PC-3 (cell line): Measurements from ENCODE around the gene OR1F1. TPM values are rescaled to one million over a fixed set of nuclear protein-coding genes. Genes with fewer than 3 reads are reported as not detected.

Experiments
- ATAC-seq: fragments of 200-7000 bp; cut with Tn5 transposase; 2 replicates; pipeline ENCODE4 v1.9.1; 2020; ENCODE audit warnings: mild to moderate bottlenecking, moderate library complexity
- BruUV-seq: library from RNA; stranded (reverse); fragments of 400-500 nt; replicated peaks from 2 replicates; lab custom pipeline; 2021; lab: Mats Ljungman, UMichigan
- CTCF ChIA-PET: fragments of 300-600 bp; sonication (Branson Sonifier 250); formaldehyde crosslinking; loops from one replicate; lab custom pipeline; 2022; ENCODE audit warnings: antibody characterized with exemption; lab: Charles Lee
- POLR2A ChIA-PET: fragments of 300-600 bp; sonication (Branson Sonifier 250); formaldehyde crosslinking; loops from one replicate; lab custom pipeline; 2022; ENCODE audit warnings: antibody characterized with exemption; ENCODE audit not compliant: unreplicated experiment; lab: Charles Lee
- DNase-seq: peaks from one replicate; pipeline ENCODE4 v3.0.0-alpha.2; 2015
- H2AFZ ChIP-seq: fragments of 300-600 bp; sonication (generic); 2 replicates; pipeline ENCODE4 v1.6.0; 2016; ENCODE audit warnings: antibody characterized with exemption, low read length
- H3F3A ChIP-seq: fragments of 300-600 bp; sonication (generic); one replicate; pipeline ENCODE4 v1.6.0; 2017; ENCODE audit warnings: antibody characterized with exemption, low read length, control low read depth, mild to moderate bottlenecking; ENCODE audit not compliant: unreplicated experiment
- H3K27ac ChIP-seq: fragments of 300-600 bp; sonication (generic); 2 replicates; pipeline ENCODE4 v1.5.1; 2016; ENCODE audit warnings: mild to moderate bottlenecking, low read length
- H3K27me3 ChIP-seq: fragments of 300-600 bp; sonication (generic); 2 replicates; pipeline ENCODE4 v1.6.1; 2016; ENCODE audit warnings: low read length, mixed read lengths
- H3K36me3 ChIP-seq: fragments of 300-600 bp; sonication (generic); 2 replicates; pipeline ENCODE4 v1.6.1; 2016; ENCODE audit warnings: low read depth, mixed run types, low read length, mixed read lengths
- H3K4me1 ChIP-seq: fragments of 300-600 bp; sonication (generic); 2 replicates; pipeline ENCODE4 v1.5.1; 2016; ENCODE audit warnings: low read length; ENCODE audit not compliant: insufficient read depth
- H3K4me2 ChIP-seq: fragments of 300-600 bp; sonication (generic); 2 replicates; pipeline ENCODE4 v1.6.0; 2016; ENCODE audit warnings: low read length
- H3K4me3 ChIP-seq: fragments of 300-600 bp; sonication (generic); 2 replicates; pipeline ENCODE4 v1.5.1; 2016; ENCODE audit warnings: mild to moderate bottlenecking, low read length, mixed read lengths
- H3K79me2 ChIP-seq: fragments of 300-600 bp; sonication (generic); 2 replicates; pipeline ENCODE4 v1.6.1; 2017; ENCODE audit warnings: low read length, mixed read lengths
- H3K9ac ChIP-seq: fragments of 300-600 bp; sonication (generic); 2 replicates; pipeline ENCODE4 v1.6.0; 2016; ENCODE audit warnings: mild to moderate bottlenecking, low read length
- H3K9me2 ChIP-seq: fragments of 300-600 bp; sonication (generic); replicated peaks from 2 replicates; pipeline ENCODE4 v1.6.1; 2016; ENCODE audit warnings: mixed run types, low read length, mixed read lengths
- H3K9me3 ChIP-seq: fragments of 300-600 bp; sonication (generic); 2 replicates; pipeline ENCODE4 v1.6.1; 2016; ENCODE audit warnings: low read length, mixed read lengths
- H4K20me1 ChIP-seq: fragments of 300-600 bp; sonication (generic); 2 replicates; pipeline ENCODE4 v1.6.1; 2016; ENCODE audit warnings: low read length, mixed read lengths
- EZH2 ChIP-seq: fragments of 300-600 bp; sonication (generic); IDR thresholded peaks from one replicate; pipeline ENCODE4 v1.6.1; 2017; ENCODE audit warnings: antibody characterized with exemption, mild to moderate bottlenecking, low read length; ENCODE audit not compliant: unreplicated experiment
- EZH2phosphoT487 ChIP-seq: fragments of 300-600 bp; sonication (generic); IDR thresholded peaks from 2 replicates; pipeline ENCODE4 v1.6.1; 2018; ENCODE audit warnings: mild to moderate bottlenecking, antibody characterized with exemption, low read length, borderline replicate concordance
- intact Hi-C: fragments of 100-400 bp; cut with micrococcal nuclease; formaldehyde crosslinking; loops from 2 replicates; pipeline ENCODE4 v1.9.0; 2023
- total RNA-seq: library from RNA; depleted of rRNA; stranded (reverse); fragments of >200 nt; gene quantifications from 2 replicates; pipeline ENCODE4 v1.2.3, GENCODE V29; 2014
- TF ChIP-seq, protein P1 (sequence below): fragments of 300-600 bp; sonication (generic); conservative IDR thresholded peaks from 2 replicates; pipeline ENCODE4 v1.5.1; 2017; ENCODE audit warnings: antibody characterized with exemption, low read depth, mild to moderate bottlenecking, low read length

OR1F1 gene
- total RNA-seq, 1 experiment from 2014 or later, result not detected

DNA sequence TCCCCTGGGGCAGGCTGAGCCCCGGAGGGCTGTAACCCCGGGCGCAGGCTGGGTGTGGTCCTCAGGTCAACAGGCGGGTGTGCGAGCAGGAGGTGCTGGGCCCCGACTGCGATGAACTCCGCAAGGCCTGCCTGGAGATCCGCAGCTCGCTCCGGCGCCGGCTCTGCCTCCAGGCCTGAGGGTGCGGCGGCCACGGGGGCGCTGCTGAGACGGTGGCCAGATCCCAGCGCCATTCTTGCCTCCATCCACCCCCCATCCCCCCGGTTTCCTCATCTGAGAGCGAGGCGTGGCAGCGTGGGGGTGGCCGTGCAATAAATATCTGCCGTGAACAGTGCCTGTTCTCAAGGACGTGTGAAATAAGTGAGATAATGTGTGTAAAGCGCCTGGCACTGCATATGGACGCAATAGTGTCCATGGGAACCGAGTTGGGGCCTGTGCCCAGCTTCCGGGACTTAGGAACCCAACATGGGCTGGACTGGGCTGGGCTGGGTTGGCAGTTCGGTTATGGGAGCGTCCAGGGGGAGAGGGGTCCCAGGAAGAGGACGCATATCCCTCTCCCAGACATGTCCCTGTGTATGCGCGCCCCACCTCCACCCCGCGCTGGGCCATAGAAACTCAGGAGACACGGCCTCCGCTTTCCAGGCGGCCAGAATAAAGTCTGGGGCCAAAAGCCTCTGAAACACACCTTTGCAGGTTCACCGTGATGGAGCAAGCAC lies 38.2 kb upstream of the OR1F1 start:
- TF ChIP-seq EZH2phosphoT487, result no peak
- TF ChIP-seq, protein P1, sequence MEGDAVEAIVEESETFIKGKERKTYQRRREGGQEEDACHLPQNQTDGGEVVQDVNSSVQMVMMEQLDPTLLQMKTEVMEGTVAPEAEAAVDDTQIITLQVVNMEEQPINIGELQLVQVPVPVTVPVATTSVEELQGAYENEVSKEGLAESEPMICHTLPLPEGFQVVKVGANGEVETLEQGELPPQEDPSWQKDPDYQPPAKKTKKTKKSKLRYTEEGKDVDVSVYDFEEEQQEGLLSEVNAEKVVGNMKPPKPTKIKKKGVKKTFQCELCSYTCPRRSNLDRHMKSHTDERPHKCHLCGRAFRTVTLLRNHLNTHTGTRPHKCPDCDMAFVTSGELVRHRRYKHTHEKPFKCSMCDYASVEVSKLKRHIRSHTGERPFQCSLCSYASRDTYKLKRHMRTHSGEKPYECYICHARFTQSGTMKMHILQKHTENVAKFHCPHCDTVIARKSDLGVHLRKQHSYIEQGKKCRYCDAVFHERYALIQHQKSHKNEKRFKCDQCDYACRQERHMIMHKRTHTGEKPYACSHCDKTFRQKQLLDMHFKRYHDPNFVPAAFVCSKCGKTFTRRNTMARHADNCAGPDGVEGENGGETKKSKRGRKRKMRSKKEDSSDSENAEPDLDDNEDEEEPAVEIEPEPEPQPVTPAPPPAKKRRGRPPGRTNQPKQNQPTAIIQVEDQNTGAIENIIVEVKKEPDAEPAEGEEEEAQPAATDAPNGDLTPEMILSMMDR, result peak; percentile 59
- no peaks in the 10 kb centered on the region for H3K9me2 ChIP-seq
- TSS peak; percentile 15 for BruUV-seq

DNA sequence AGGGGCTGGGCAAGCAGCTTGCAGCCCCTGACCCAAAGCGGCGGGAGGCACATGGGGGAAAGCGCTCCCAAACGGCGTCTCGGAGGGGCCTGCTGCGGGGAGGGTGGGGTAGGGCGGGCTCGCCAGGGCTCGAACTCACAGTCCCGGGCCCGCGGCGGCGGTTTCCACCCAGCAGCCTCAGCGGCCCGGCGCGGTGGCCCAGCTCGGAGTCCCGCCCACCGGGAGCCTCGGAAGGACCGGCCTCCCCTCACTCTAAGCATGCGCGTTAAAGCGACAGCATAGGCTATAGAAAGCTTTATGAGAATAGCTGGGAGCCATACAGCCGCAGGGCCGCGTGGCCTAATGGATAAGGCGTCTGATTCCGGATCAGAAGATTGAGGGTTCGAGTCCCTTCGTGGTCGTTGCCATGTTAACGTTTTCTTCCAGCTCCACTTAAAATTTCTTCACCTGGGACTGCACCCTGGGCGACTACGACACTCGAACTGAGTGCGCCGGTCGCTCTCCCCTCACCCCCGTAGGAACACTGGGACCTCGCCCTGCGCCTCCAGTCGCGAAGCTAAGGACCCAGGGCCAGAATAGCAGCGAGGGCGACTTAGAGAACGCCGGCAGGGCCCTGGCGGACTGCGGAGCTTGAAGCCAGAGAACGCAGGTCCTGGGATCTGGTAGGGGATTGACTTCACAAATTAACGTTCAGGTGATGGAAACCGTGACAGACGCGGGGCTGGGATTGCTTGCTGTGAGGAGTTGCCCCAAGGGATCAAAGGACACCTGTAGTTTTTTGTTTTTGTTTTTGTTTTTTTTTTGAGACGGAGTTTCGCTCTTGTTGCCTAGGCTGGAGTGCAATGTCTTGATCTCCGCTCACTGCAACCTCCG lies 37.4 kb upstream of the OR1F1 start:
- peak overlapping the region; percentile 93 for H2AFZ ChIP-seq
- ATAC-seq (peak; percentile 75), DNase-seq (peak; percentile 99)
- no peaks in the 10 kb centered on the region for H3K79me2 ChIP-seq
- no peaks in the 10 kb centered on the region for H3K9me2 ChIP-seq
- no peaks in the 10 kb centered on the region for H3K27me3 ChIP-seq
- intact Hi-C loops, result no loop called here
- H3K4me3 ChIP-seq, result peak overlapping the region; percentile 85
- peak overlapping the region; percentile 89 for H3K9ac ChIP-seq
- no peaks in the 10 kb centered on the region for H3K36me3 ChIP-seq
- CTCF ChIA-PET, result interaction anchor here (0.6 kb wide), 2 partner anchors 122 to 1503 kb away, joined by 3 read pairs; no protein-coding TSS in a partner anchor
- H4K20me1 ChIP-seq, result no peaks in the 10 kb centered on the region
- no peak for TF ChIP-seq EZH2phosphoT487
- TF ChIP-seq, protein P1, result no peak
- TF ChIP-seq EZH2, result no peak
- TSS peak; percentile 93 for BruUV-seq
- POLR2A ChIA-PET, result interaction anchor here (0.6 to 1.1 kb wide), 2 partner anchors 16 to 116 kb away, joined by 3 to 12 read pairs; partner anchors contain the start of gene ZNF213
- H3K4me2 ChIP-seq, result peak overlapping the region; percentile 95
- H3K27ac ChIP-seq, result peak overlapping the region; percentile 71
- no peaks in the 10 kb centered on the region for H3K9me3 ChIP-seq
- peaks cover 9% of the 10 kb centered on the region; the same call in 1 of the 2 replicates for H3K4me1 ChIP-seq
- no peaks in the 10 kb centered on the region for H3F3A ChIP-seq

More for the DNA sequence above, 38.2 kb upstream of the OR1F1 start:
- H3K4me2 ChIP-seq, result peak overlapping the region; percentile 95
- no peaks in the 10 kb centered on the region for H3K36me3 ChIP-seq
- H2AFZ ChIP-seq, result peak overlapping the region; percentile 93
- ChIA-PET POLR2A (interaction anchor here (0.6 to 1.1 kb wide), 2 partner anchors 15 to 117 kb away, joined by 3 to 12 read pairs; partner anchors contain the start of gene ZNF213), CTCF (interaction anchor here (0.6 kb wide), 1 partner anchor 1504 kb away, joined by 3 read pairs; no protein-coding TSS in a partner anchor)
- ATAC-seq (peak; percentile 16), DNase-seq (peak; percentile 44)
- no peaks in the 10 kb centered on the region for H3K79me2 ChIP-seq
- H3K27me3 ChIP-seq, result no peaks in the 10 kb centered on the region
- H3K4me3 ChIP-seq, result peak overlapping the region; percentile 85
- no peaks in the 10 kb centered on the region for H3F3A ChIP-seq
- peak overlapping the region; percentile 89 for H3K9ac ChIP-seq
- H3K9me3 ChIP-seq, result no peaks in the 10 kb centered on the region
- intact Hi-C loops, result loop anchor here (1.0 kb wide), 1 partner anchor 14 kb away; the partner anchor contains the start of gene ZNF213
- H3K27ac ChIP-seq, result peak overlapping the region; percentile 71
- H4K20me1 ChIP-seq, result no peaks in the 10 kb centered on the region
- H3K4me1 ChIP-seq, result peaks cover 9% of the 10 kb centered on the region; the same call in 1 of the 2 replicates
